Midbrain (tissue), 1 donor: Measurements from ENCODE around the gene CACNA1B.
"Not testable (repeated sequence)": the region's sequence is repeated elsewhere in the genome, so short reads cannot be mapped to it uniquely, and the experiment has no call there.

Experiments used
- DNase-seq: peaks from one replicate; lab custom pipeline; 2025; lab: John Stamatoyannopoulos, UW

The CACNA1B gene

DNA sequence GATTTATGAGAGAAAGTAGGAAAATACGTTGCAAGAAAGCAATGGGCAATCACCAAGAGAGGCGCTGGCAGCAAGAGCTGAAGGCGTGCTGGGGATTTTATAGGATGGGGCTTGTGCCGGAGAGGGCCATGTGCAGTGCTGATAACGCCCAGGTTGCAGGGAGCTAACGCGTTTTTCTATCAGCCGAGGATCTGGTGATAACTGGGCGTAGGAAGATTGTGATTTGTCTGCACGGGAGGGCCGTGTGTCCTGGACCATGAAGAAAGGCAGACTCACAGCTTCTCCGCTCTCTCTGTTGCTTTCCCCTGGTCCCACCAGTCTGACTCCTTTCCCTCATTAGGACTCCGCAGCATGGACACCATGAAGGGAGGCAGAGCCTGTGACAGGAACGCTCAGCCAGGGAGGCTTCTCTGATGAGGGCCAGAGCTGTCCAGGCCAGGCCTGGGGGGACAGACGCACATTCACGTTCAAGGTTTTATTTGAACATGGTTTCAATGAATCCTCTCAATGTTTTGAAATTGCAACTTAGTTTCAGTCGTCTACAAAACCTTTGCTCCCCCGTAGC lies 11.9 kb upstream of the CACNA1B start:
- no peak for DNase-seq

DNA sequence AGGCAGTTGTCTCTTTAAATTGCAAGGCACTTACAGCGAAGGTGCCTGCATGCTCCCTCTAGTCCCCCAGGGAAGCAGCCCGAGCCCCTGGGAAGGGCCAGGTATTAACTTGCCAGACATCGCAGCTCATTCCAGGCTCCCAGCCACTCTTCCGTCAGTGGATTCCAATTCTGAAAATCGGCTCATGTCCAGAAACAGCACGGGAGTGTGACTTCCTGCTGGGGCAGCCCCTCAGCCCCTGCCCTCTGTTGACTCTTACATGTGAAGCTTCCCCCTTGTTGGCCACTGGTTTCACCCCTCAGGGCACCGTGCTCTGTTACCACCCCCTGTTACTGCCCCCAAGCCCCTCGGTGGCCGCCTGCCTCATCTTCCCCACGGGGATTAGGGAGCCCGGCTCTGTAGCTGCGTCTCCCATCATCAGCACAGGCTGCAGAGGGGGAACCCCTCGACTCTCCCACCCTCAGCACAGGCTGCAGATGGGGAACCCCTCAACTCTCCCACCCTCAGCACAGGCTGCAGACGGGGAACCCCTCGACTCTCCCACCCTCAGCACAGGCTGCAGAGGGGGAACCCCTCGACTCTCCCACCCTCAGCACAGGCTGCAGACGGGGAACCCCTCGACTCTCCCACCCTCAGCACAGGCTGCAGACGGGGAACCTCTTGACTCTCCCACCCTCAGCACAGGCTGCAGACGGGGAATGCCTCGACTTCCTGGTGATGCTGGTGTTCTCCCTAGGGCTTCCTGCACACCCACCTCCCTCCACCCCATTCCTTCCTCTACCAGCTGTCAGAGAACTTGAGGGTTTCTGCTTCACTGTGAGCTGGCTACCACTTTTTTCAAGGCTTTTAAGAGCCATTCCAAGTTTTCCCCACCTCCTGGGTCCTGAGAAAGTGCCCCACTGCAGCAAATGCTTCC lies 11.1 kb upstream of the CACNA1B start:
- DNase-seq = no peak

- no peak for DNase-seq
These were observed 7.2 kb upstream of the CACNA1B start for GRCh38 chr9:137870432-137870831.

DNA sequence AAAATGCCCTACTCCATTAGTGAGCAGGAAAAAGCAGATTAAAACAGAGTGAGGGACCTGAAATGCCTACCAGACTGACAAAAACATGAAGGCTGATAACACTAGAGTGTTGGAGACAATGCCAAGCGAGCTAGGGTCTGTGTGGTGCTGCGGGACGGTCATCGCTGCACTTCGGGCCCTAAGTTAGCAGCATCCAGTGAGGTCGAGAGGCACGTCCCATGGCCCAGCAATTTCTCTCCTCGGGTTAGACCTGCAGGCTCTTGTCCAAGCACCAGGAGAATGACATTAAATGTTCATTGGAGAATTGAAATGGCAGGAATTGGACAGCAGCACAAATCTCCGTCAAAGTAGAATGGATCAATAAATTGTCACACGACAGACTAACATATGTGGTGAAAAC lies 5.3 kb upstream of the CACNA1B start:
- no peak for DNase-seq

DNA sequence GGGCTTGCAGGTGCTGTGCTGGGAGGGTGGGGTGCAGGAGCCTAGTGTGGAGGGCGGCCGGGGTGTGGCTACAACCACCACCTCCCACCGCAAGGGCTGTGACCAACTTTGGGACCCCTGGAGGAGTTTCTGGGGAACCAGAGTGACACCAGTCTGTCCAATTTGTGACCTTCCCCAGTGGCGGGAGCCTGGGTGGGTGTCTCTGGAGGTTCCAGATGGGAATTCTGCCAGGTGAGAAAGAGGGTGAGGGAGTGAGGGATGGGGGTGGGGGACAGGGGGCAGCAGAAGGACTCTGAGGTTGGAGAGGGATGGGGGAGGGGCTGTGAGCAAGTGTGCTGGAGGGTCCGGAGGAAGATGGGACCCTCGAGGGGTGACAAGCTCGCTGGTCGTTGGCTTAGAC lies 4.2 kb upstream of the CACNA1B start:
- DNase-seq = no peak

DNA sequence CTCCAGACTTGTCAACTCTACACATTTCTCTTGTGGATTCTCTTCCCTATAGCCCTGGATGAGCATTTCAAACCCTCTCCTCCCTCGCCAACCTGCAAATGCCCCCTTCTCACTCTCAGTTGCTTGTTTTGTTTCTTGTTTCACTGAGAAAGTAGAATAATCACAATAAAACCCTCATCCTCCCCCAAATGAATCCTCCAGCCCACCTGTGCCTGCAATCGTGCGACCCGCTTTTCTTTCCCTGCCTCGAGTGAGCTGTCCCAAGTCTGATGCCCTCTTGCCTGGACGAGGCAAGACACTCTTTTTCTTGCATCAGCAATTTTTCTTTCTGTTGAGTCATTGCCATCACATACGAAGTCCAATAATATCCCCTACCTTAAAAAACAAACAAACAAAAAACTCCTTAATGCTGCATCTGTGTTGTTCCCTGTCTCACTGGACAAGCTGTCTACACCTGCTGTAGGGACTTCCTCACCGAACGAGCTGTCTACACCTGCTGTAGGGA lies 3.7 kb upstream of the CACNA1B start:
- DNase-seq = no peak

DNA sequence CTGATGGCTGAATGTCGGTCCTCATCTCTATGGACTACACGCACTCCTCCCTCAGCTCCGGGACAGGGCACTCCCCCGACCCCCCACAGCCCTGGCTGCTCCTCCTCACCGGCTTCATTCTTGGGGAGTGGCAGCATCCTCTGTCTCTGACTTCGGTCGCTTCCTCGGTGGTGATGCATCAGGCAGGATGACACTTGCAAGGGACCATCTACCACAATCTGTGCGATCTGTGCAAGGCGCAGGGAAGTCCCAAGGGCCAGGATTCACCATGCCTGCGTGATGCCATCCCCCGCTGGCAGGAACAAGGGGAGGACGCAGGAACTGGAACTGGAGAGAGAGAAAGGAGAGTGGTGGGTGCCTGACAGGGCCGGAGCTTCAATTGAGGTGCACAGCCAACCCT lies 2.2 kb upstream of the CACNA1B start:
- no peak for DNase-seq

GRCh38 chr9:137875846-137876245 lies 1.7 kb upstream of the CACNA1B start:
- no peak for DNase-seq

GRCh38 chr9:137876269-137876668 lies 1.3 kb upstream of the CACNA1B start:
- no peak for DNase-seq

- DNase-seq = no peak
These were observed 698 bp upstream of the CACNA1B start for GRCh38 chr9:137876781-137877386.

- peak; percentile 17 for DNase-seq
These were observed 762 bp downstream of the CACNA1B start for GRCh38 chr9:137878146-137878941.

DNA sequence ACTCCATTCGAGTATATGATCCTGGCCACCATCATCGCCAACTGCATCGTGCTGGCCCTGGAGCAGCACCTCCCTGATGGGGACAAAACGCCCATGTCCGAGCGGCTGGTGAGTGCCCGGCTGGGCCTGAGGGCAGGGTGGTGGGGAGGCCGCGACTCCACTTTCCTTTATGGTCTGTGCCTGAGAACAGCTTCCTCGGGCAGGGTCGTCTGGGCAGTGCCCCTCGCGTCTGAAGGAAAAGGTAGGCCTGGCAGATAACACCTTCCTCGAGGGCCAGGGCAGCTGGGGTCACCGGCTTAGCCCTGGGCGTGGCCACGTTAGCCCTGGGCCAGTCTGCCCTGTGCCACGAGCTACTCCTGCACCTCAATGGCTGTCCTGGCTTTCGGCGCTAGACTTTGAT lies 1.5 kb downstream of the CACNA1B start:
- no peak for DNase-seq

DNA sequence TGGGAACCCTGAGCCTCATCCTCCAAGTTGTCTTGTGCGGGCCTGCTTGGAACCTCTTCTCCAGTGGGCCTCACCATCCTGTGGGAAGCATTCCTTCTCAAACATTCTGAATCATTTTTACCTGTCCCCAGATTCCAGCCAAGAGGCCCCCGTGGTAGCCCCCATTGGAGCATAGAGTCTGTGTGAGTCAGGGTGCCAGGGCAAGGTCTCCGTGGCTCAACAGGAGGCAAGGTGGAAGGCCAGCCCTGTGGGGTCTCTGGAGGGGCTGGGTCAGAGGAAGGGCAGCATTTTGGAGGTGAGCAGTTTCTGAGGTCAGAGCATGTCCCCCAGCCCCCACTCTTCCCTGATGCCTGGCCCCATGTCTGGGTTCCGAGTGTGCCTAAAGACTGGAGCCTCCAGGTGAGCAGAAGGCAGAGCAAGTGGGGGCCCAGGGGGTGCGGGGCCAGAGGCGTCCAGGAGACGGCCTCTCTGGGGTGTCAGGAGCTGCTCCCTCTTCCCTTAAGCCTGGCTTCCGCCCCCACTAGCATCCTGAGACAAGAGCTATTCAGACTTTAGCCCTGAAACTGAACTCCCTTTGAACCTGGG lies 2.1 kb downstream of the CACNA1B start:
- DNase-seq = no peak

- no peak for DNase-seq
These were observed 2.8 kb downstream of the CACNA1B start for GRCh38 chr9:137880160-137880975.

DNA sequence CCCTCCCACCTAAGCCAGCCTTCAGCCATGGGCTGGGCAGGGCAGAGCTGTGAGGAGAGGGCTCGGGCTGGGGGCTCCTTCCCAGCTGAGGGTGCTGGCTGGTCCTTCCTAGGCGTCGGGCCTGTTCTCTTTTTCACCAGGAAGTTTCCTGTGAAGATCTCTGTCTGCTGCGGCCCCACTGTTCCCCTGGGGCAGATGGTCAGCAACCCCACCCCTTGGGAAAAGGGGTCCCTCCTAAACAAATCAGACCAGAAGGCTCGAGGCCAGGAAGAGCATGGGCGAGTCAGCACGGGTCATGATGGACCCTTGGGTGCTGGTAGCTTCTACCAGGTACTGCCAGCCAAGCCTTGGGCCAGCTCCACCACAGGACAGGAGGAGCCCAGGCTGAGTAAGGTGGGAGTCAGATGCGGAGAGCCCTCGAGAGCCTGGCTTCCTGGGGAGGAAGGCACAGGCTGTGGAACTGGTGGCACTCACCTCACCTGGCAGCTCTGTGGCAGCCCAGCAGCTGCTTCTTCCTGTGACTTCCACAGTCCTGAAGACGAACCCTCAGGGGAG lies 3.5 kb downstream of the CACNA1B start:
- no peak for DNase-seq

DNA sequence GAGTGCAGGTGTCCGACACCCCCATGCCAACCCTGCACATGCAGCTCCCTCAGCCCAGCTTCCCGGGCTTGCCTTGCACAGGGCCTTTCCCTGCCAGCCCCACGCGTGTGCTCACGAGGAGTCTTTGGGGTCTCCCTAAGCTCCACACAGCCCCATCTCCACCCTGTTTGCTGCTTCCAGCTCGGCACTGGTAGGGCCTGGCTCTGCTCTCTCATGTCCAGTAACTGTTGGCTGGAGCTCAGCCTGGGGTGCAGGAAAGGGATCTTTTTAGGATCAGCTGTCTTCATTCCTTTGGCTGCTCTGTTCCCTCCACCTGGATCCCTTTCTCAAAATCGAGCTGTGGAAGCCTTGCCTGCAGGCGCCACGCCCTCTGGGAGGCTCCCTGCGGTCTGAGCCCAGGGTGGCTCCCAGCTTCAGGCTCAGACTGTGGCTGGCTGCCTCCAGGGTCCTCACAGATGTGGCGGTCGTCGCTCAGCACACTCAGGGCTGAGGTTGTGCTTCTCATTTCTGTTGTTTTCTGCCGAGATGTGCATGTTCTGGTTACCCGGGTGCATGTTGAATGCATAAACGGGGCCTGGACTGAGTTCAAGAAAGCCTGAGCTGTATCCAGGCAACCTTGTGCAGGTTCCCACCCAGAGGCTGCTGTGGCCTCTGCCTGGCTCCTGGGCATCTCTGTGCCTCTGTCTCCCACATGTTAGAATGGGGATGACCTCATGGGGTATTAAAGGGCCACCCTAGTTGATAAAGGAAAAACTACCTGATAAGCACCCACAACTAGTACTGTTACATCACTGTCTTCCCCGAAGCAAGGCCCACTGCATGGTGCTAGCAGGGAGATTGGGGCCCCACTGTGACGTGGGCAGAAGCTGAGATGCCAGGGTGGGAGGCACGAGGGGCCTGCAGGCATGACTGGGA lies 4.3 kb downstream of the CACNA1B start:
- DNase-seq = no peak

GRCh38 chr9:137882506-137882821 lies 4.9 kb downstream of the CACNA1B start:
- no peak for DNase-seq

DNA sequence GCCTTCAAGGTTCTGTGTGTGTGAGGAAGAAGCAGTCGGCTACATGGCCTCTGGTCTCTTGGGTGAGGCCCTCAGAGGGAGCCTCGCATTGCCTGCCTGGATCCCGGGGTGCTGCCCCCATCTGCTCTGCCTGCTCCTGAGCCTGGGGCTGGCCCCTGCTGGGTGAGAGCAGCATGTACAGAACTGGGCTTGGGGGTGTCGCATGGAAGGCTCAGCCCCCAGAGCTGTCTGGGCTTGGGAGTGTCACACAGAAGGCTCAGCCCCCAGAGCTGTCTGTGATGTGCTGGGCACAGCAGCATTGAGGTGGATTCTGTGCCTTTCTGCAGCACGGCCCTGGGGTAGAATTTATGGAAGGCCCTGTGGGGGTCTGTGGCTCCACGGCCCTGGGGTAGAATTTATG lies 6.4 kb downstream of the CACNA1B start:
- not testable (repeated sequence) for DNase-seq

- not testable (repeated sequence) for DNase-seq
These were observed 7.0 kb downstream of the CACNA1B start for GRCh38 chr9:137884547-137884946.

- DNase-seq = not testable (repeated sequence)
These were observed 7.5 kb downstream of the CACNA1B start for GRCh38 chr9:137885121-137885520.
